GM23338 (cell line): ENCODE data around the gene CCSAP. TPM values are rescaled to one million over a fixed set of nuclear protein-coding genes. Genes with fewer than 3 reads are reported as not detected.

ENCODE experiments used
- ATAC-seq: fragments of 200-7000 bp; cut with Tn5 transposase; 3 replicates; pipeline ENCODE4 v1.9.1; 2020
- DNase-seq: peaks from one replicate; pipeline ENCODE4 v3.0.0-alpha.2; 2015; ENCODE audit warnings: low spot score
- H2AFZ ChIP-seq: fragments of 200-600 bp; sonication (generic); 2 replicates; pipeline ENCODE4 v1.8.0; 2016; ENCODE audit warnings: antibody characterized with exemption, mild to moderate bottlenecking, moderate library complexity
- H3F3A ChIP-seq: fragments of 200-600 bp; sonication (generic); replicated peaks from 2 replicates; pipeline ENCODE4 v1.8.0; 2017; ENCODE audit warnings: antibody characterized with exemption, mixed run types, low read depth
- H3K27ac ChIP-seq: fragments of 200-600 bp; sonication (generic); 2 replicates; pipeline ENCODE4 v1.6.1; 2016; ENCODE audit warnings: low read depth
- H3K27me3 ChIP-seq: fragments of 200-600 bp; sonication (generic); 2 replicates; pipeline ENCODE4 v1.8.0; 2016; ENCODE audit warnings: mild to moderate bottlenecking, mixed run types, moderate library complexity; ENCODE audit not compliant: insufficient read depth
- H3K36me3 ChIP-seq: fragments of 200-600 bp; sonication (generic); 2 replicates; pipeline ENCODE4 v1.8.0; 2016; ENCODE audit warnings: mild to moderate bottlenecking; ENCODE audit not compliant: insufficient read depth
- H3K4me1 ChIP-seq: fragments of 200-600 bp; sonication (generic); 2 replicates; pipeline ENCODE4 v1.8.0; 2016; ENCODE audit warnings: mild to moderate bottlenecking, moderate library complexity; ENCODE audit not compliant: insufficient read depth
- H3K4me2 ChIP-seq: fragments of 200-600 bp; sonication (generic); 2 replicates; pipeline ENCODE4 v1.7.1; 2017; ENCODE audit warnings: mixed run types
- H3K4me3 ChIP-seq: fragments of 200-600 bp; sonication (generic); 2 replicates; pipeline ENCODE4 v1.6.1; 2016; ENCODE audit warnings: mixed run types
- H3K79me2 ChIP-seq: fragments of 200-600 bp; sonication (generic); replicated peaks from 2 replicates; pipeline ENCODE4 v1.8.0; 2017; ENCODE audit warnings: mild to moderate bottlenecking; ENCODE audit not compliant: insufficient read depth
- H3K9me2 ChIP-seq: fragments of 200-600 bp; sonication (generic); 2 replicates; pipeline ENCODE4 v1.8.0; 2017; ENCODE audit not compliant: insufficient read depth
- H4K20me1 ChIP-seq: fragments of 200-600 bp; sonication (generic); replicated peaks from 2 replicates; pipeline ENCODE4 v1.8.0; 2017; ENCODE audit warnings: mild to moderate bottlenecking; ENCODE audit not compliant: insufficient read depth
- H3K27ac Mint-ChIP-seq: 2 replicates; pipeline ENCODE4 v1.8.0; 2020; ENCODE audit warnings: inconsistent platforms, mild to moderate bottlenecking, moderate library complexity, mixed read lengths
- H3K27me3 Mint-ChIP-seq: 3 replicates; pipeline ENCODE4 v1.8.0; 2022; ENCODE audit warnings: low read depth, mild to moderate bottlenecking, moderate library complexity, mixed read lengths, inconsistent platforms; ENCODE audit not compliant: insufficient read depth, poor library complexity
- H3K36me3 Mint-ChIP-seq: 3 replicates; pipeline ENCODE4 v1.8.0; 2021; ENCODE audit warnings: low read depth, mild to moderate bottlenecking, inconsistent platforms, moderate library complexity, mixed read lengths
- H3K4me1 Mint-ChIP-seq: 3 replicates; pipeline ENCODE4 v1.8.0; 2020; ENCODE audit warnings: mild to moderate bottlenecking, inconsistent platforms, mixed read lengths
- H3K4me3 Mint-ChIP-seq: 3 replicates; pipeline ENCODE4 v1.8.0; 2021; ENCODE audit warnings: moderate library complexity, mild to moderate bottlenecking, inconsistent platforms, mixed read lengths
- H3K9me3 Mint-ChIP-seq: 3 replicates; pipeline ENCODE4 v1.8.0; 2020; ENCODE audit warnings: moderate library complexity, mild to moderate bottlenecking, inconsistent platforms, mixed read lengths
- EZH2phosphoT487 ChIP-seq: fragments of 200-600 bp; sonication (generic); IDR thresholded peaks from one replicate; pipeline ENCODE4 v1.8.1; 2018; ENCODE audit warnings: antibody characterized with exemption; ENCODE audit not compliant: unreplicated experiment
- NANOG ChIP-seq: IDR thresholded peaks from 2 replicates; pipeline ENCODE4 v1.6.1; 2016; ENCODE audit warnings: antibody characterized with exemption, borderline replicate concordance
- POLR2AphosphoS5 ChIP-seq: IDR thresholded peaks from 2 replicates; pipeline ENCODE4 v1.6.1; 2016; ENCODE audit warnings: antibody characterized with exemption, low read depth
- STAT1 ChIP-seq: IDR thresholded peaks from one replicate; pipeline ENCODE4 v1.6.1; 2016; ENCODE audit warnings: antibody characterized with exemption; ENCODE audit not compliant: unreplicated experiment
- ZNF114 ChIP-seq: fragments of 250-450 bp; sonication (Bioruptor Pico); IDR thresholded peaks from 2 replicates; pipeline ENCODE4 v1.5.0; 2020; ENCODE audit warnings: mild to moderate bottlenecking, moderate library complexity
- ZNF331 ChIP-seq: fragments of 250-450 bp; sonication (Bioruptor Pico); IDR thresholded peaks from 2 replicates; pipeline ENCODE4 v1.5.0; 2020; ENCODE audit warnings: low read depth, mild to moderate bottlenecking, moderate library complexity
- ZNF462 ChIP-seq: fragments of 250-450 bp; sonication (Bioruptor Pico); IDR thresholded peaks from 2 replicates; pipeline ENCODE4 v1.5.0; 2020; ENCODE audit warnings: mild to moderate bottlenecking, moderate library complexity
- polyA plus RNA-seq: library from polyadenylated mRNA; unstranded; fragments of >200 nt; fragmentation: Nextera tagmentation; extraction: Ambion mirVana; gene quantifications from 2 replicates; pipeline ENCODE4 v1.2.1, GENCODE V29; 2016
- total RNA-seq: library from RNA; depleted of rRNA; stranded (reverse); fragments of >200 nt; shearing (Covaris generic); gene quantifications from 2 replicates; pipeline ENCODE4 v1.2.3, GENCODE V29; 2014
- TF ChIP-seq, protein P1 (sequence below): IDR thresholded peaks from 2 replicates; pipeline ENCODE4 v1.6.1; 2016; ENCODE audit warnings: antibody characterized with exemption
- TF ChIP-seq, protein P2 (sequence below), 2 experiments: fragments of 200-600 bp in 1 of 2; sonication (generic) in 1 of 2; conservative IDR thresholded peaks; 2 replicates each; pipeline versions ENCODE4 v1.5.1 to v1.6.1; 2016 to 2017; ENCODE audit warnings: antibody characterized with exemption in 2 of 2, low read depth in 2 of 2, mild to moderate bottlenecking in 2 of 2, moderate library complexity in 1 of 2

Gene CCSAP
- total and polyA plus RNA-seq, 2 experiments from 2014 or later, result 4.2 to 13.3 TPM

DNA sequence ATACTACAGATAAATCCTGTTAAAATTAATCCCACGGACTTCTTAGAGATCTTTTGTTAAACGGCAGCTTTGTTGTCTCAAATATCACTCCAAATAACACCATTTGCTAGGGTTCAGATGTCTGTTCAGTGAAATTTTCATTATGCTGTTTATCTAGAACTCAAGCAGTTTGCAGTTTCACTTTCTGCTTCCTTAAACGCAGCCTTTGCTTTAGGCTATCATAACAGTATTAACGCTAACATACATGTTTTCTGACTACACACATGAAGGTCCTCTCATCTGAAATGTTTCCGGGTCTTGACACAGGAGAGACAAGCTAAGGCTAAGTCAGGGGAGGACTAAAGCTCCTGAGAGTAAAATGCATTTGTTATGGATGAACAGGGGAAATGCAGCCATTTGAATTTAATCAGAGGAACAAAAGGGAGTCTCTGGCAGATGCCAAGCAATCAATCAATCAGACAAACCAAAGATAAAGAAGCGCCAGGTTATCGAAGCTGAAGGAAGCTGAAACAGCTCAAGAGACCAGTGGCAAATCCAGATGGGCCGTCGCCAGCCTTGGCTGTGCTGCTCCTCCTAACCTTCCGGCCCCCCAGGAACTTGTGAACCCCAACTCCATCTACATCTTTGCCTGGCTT, 16.9 kb downstream of the CCSAP start:
- Histone ChIP-seq H3K27ac (no peak overlapping the region), H3K36me3 (peaks cover 14% of the 10 kb centered on the region), H3K9me2 (no peaks in the 10 kb centered on the region), H3K79me2 (peaks cover 4% of the 10 kb centered on the region; the same call in 1 of the 2 replicates), H3K4me3 (no peak overlapping the region), H3K4me1 (peaks cover 7% of the 10 kb centered on the region; the same call in 1 of the 2 replicates), H3K27me3 (no peaks in the 10 kb centered on the region), H4K20me1 (peaks cover under 1% of the 10 kb centered on the region), H2AFZ (no peak overlapping the region), H3F3A (no peaks in the 10 kb centered on the region), H3K4me2 (no peak overlapping the region)
- Mint-ChIP-seq H3K4me1 (peaks cover 10% of the 10 kb centered on the region), H3K27ac (no peak overlapping the region), H3K9me3 (no peaks in the 10 kb centered on the region), H3K27me3 (no peaks in the 10 kb centered on the region), H3K36me3 (0 out of 3 replicates have a peak, but pooled peaks cover 4% of the 10 kb centered on the region), H3K4me3 (no peak overlapping the region)
- no peak for TF ChIP-seq STAT1
- TF ChIP-seq, protein P1, sequence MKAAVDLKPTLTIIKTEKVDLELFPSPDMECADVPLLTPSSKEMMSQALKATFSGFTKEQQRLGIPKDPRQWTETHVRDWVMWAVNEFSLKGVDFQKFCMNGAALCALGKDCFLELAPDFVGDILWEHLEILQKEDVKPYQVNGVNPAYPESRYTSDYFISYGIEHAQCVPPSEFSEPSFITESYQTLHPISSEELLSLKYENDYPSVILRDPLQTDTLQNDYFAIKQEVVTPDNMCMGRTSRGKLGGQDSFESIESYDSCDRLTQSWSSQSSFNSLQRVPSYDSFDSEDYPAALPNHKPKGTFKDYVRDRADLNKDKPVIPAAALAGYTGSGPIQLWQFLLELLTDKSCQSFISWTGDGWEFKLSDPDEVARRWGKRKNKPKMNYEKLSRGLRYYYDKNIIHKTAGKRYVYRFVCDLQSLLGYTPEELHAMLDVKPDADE, result no peak
- no peak for DNase-seq
- no peak for ATAC-seq

DNA sequence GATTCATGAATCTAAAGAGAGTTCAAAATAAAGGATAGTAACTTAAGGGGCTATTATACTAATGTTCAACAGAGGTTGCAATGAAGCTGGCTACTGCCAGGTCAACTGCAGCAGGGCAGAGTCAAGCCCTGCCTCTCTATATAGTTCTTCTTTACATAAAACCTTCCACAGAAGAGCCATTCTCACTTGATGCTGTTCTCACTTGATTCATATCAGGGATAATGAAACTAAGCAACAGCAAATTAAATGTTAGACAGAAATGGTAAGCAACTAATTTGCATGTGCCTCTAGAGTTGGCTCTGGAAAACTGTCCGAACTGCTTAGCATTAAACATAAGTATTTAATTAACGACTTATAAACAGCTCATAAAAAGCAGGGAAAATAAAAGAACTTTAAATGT, 17.4 kb downstream of the CCSAP start:
- H3K27me3 ChIP-seq, result no peaks in the 10 kb centered on the region
- H3K79me2 ChIP-seq, result peaks cover 2% of the 10 kb centered on the region; the same call in 1 of the 2 replicates
- peaks cover 10% of the 10 kb centered on the region for H3K4me1 Mint-ChIP-seq
- no peaks in the 10 kb centered on the region for H3K9me2 ChIP-seq
- peaks cover 18% of the 10 kb centered on the region for H3K36me3 ChIP-seq
- no peak overlapping the region for H2AFZ ChIP-seq
- DNase-seq (no peak), ATAC-seq (no peak)
- no peaks in the 10 kb centered on the region for H3K9me3 Mint-ChIP-seq
- no peak overlapping the region for H3K27ac ChIP-seq
- H3K4me3 ChIP-seq, result no peak overlapping the region
- H3K27me3 Mint-ChIP-seq, result no peaks in the 10 kb centered on the region
- H3K4me2 ChIP-seq, result no peak overlapping the region
- H3K4me1 ChIP-seq, result peaks cover 7% of the 10 kb centered on the region; the same call in 1 of the 2 replicates
- no peak overlapping the region for H3K27ac Mint-ChIP-seq
- H3K4me3 Mint-ChIP-seq, result no peak overlapping the region
- no peaks in the 10 kb centered on the region; the same call in none of the 2 replicates for H4K20me1 ChIP-seq
- no peaks in the 10 kb centered on the region for H3F3A ChIP-seq
- 0 out of 3 replicates have a peak, but pooled peaks cover 4% of the 10 kb centered on the region for H3K36me3 Mint-ChIP-seq
- TF ChIP-seq NANOG, result no peak
- TF ChIP-seq ZNF114, result no peak
- TF ChIP-seq ZNF331 (CRISPR knock-in tag), result no peak
- TF ChIP-seq, protein P1, result no peak
- no peak for TF ChIP-seq EZH2phosphoT487
- TF ChIP-seq ZNF462 (CRISPR knock-in tag), result no peak
- no peak for TF ChIP-seq POLR2AphosphoS5
- TF ChIP-seq, protein P2, sequence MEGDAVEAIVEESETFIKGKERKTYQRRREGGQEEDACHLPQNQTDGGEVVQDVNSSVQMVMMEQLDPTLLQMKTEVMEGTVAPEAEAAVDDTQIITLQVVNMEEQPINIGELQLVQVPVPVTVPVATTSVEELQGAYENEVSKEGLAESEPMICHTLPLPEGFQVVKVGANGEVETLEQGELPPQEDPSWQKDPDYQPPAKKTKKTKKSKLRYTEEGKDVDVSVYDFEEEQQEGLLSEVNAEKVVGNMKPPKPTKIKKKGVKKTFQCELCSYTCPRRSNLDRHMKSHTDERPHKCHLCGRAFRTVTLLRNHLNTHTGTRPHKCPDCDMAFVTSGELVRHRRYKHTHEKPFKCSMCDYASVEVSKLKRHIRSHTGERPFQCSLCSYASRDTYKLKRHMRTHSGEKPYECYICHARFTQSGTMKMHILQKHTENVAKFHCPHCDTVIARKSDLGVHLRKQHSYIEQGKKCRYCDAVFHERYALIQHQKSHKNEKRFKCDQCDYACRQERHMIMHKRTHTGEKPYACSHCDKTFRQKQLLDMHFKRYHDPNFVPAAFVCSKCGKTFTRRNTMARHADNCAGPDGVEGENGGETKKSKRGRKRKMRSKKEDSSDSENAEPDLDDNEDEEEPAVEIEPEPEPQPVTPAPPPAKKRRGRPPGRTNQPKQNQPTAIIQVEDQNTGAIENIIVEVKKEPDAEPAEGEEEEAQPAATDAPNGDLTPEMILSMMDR (conservative IDR thresholded peaks at IDR 0.05; ENCODE audit: low read depth in 2 of 2), result no peak
